HK-2 (cell line): Measurements from ENCODE around the gene NRIP2.

Experiments
- DNase-seq: peaks from one replicate; pipeline ENCODE4 v3.0.0-alpha.2; 2018; ENCODE audit not compliant: unreplicated experiment

Gene NRIP2

GRCh38 chr12:2806700-2807099 lies 28.1 kb downstream of the NRIP2 start:
- no peak for DNase-seq

DNA sequence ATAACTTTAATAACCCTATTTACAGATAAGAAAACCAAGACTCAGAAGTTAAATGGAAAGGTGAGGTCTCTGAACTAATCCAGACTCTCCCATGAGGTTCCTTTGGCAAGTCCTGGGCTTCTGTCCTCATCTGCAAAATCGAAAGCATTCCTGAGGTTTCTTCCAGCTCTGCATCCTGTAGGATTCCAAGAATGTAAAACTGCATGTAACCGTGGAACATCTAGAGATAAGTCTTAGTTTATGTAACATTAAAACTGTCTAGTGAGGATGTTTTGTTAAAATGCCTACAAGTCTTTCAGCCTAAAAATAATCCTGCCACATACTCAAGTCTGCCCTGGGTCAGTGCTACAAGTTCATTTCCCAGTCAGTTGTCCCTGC lies 29.7 kb downstream of the NRIP2 start:
- no peak for DNase-seq

GRCh38 chr12:2804393-2805142 lies 30.3 kb downstream of the NRIP2 start:
- DNase-seq = peak; percentile 38

GRCh38 chr12:2803635-2804392 lies 31.0 kb downstream of the NRIP2 start:
- DNase-seq = no peak

DNA sequence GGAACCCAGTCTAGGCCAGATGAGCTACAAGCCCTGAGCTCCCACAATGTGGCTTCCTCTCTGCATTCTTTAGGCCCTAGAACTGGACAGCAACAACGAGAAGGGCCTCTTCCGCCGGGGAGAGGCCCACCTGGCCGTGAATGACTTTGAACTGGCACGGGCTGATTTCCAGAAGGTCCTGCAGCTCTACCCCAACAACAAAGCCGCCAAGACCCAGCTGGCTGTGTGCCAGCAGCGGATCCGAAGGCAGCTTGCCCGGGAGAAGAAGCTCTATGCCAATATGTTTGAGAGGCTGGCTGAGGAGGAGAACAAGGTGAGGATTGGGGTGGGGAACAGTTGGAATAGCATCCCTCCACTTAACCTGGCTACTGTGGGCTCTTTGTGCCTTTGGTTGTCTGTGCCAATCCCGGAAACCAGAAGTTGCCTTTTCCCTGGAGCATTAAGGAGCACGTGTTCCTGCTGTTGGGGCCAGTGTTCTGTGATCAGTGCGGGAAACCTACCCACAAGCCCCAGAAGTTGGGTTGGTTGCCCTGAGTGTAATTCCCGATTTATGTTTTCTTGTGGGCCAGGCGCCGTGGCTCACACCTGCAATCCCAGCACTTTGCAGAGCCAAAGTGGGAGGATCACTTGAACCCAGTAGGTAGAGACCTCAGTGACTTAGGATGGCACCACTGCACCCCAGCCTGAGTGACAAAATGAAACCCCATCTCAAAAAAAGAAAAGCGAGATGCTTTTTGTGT lies 33.6 kb downstream of the NRIP2 start:
- no peak for DNase-seq

GRCh38 chr12:2800046-2800570 lies 34.7 kb downstream of the NRIP2 start:
- DNase-seq = no peak

DNA sequence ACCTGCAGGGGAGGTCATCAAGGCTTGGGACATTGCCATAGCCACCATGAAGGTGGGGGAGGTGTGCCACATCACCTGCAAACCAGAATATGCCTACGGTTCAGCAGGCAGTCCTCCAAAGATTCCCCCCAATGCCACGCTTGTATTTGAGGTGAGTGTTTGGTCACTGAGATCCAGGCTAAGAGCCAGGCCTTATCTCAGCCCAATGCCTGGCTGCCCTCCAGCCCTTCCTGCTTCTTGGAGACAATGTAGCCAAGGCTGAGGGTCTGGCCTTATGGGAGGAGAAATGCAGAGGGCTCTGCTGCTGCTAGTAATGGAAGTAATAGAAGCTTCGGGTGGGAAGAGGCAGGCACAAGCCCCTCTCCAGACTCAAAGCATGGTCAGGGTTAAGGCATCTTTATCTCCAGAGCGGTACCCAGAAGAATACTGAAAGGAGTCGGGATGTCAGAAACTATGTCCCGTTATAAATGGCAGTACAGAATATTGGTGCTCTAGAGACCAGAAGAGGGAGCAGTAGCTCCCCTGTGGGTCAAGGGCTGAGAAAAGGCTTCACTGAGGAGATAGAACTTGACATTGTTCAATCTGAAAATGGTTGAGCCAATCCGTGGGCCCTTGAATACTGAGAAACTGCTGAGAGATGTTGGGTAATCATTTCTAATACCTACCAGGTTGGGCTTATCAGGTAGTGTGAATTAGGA lies 37.0 kb downstream of the NRIP2 start:
- DNase-seq = no peak

GRCh38 chr12:2796187-2796666 lies 38.6 kb downstream of the NRIP2 start:
- DNase-seq = peak; percentile 8

DNA sequence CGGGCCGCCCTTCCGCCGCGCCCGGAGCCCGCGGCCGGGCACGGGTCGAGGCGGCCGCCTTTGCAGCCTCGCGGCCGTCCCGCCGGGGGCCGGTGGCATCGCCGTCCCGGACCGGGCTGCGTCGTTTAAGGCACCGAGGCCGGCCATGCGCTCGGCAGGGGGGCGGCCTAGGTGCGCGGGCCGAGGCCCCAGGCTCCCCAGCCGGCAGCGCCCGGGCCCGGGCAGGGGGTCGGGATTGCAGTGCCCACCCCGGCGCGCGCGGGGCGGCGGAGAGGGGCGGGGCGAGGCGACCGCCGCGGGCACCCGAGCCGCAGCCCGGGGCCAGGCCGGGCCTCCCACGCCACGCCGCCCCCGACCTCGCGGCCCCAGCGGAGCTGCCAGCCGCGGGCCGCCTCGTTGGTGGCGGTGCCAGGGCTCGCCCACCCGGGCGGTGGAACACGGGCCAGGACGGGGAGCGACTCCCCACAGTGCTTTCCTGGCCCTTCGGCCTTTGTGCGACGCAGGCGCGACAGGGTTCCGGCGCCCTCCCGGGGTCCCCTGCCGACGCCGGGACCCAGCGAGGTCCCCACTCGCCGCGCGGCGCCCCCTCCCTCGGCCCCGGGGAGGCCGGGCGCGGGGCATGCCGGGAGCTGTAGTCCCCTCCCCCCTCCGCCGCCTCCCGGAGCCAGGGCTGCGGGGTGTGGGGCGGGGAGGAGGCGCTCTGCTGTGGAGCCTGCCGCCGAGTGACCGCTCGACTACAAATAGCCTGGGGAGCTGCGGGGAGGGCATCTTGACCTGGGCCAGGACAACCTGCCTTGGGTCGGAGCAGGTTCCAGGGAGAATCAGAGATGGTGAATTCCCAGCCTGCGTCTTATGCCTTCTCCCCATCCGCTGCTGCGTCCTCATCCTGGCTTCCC lies 39.3 kb downstream of the NRIP2 start:
- peak; percentile 60 for DNase-seq

DNA sequence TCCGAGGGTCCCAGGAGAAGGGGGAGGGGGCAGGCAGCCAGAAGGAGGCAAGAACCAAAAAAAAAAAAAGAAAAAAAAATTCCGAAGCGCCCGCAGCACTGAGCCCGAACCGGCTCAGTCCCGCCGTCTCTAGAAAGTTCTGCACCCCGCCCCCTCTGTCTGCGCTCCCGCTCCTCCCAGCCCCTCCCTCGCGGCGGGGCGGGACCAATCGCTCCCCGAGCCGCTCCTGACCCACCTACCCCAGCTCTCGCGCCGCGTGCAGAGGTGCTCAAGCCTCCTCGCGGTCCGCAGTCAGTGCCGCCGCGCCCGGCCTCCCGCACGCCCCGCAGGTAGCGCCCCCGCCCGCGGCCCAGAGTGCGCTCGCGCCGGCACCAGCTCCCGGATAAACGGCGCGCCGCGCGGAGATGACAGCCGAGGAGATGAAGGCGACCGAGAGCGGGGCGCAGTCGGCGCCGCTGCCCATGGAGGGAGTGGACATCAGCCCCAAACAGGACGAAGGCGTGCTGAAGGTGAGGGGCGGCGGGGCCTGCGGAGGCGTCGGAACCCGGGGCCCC lies 40.0 kb downstream of the NRIP2 start, which contains the start of gene FKBP4:
TSS of gene FKBP4 (plus strand) at position 235 of the 554 bp plus-strand sequence. CDS start at position 405, 170 bp downstream.
- peak; percentile 80 for DNase-seq

DNA sequence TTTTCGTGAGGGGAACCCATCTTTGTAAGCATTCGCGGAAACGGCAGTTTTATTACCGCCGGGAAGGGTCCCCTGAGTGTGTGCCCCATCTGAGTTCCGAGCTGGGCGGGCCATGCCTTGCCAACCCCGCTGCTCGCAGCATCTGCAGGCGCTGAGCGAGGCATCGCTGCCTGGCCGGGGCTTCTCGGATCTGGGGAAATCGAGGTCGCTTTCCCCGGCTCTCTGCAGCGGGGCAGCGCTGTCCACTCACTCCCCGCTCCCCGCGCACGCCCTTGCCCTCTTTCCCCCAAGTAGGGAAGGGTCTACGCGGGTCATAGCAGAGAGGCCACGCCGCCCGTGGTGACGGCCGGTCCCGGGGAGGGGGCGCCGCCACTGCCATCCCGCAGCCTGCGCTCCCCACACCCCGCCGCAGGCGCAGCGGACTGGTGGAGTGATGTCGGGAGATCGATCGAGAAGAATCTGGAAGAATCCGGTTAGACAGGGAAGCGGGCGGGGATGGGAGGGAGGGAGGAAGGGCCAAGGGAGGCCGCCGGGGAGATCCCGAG lies 40.6 kb downstream of the NRIP2 start:
- DNase-seq = no peak

GRCh38 chr12:2793561-2793960 lies 41.3 kb downstream of the NRIP2 start:
- DNase-seq = no peak

DNA sequence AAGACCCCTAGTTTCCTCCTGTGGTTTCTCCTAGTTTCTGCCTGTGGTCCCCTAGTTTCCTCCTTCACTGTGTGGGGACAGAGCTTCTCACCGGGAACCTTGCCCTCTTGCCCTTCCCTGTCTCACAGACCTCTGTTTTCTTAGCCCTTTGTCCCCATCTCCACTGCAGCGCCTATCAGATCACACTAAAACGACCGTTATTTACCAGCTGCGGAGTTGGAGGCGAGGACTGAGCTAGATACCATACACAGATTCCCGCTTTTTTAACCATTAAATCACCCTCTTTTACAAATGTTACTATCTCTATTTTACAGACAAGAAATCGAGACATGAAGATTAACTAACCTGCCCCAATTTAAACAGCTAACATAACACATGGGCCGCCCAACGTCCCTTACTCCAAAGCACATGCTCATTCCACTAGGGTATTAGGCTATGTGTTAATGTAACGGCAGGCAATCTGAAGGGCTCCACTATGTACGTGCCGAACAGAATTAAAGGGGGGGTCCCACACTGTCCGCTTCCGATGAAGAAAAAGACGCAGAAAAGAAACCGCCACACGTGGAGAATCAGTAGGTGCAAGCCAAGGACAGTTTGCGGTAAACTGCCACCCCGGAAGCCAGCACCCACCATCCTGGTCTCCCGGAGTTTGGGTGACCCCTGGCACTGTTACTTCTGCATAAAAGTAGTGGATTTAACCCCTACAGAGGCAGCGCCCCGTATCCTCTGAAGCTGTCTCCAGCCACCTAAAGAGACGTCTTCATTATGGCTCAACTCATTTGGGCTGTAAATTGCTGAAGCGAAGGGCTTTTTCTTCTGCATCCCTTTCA lies 41.9 kb downstream of the NRIP2 start:
- DNase-seq = no peak

GRCh38 chr12:2791089-2791488 lies 43.7 kb downstream of the NRIP2 start:
- DNase-seq = no peak

DNA sequence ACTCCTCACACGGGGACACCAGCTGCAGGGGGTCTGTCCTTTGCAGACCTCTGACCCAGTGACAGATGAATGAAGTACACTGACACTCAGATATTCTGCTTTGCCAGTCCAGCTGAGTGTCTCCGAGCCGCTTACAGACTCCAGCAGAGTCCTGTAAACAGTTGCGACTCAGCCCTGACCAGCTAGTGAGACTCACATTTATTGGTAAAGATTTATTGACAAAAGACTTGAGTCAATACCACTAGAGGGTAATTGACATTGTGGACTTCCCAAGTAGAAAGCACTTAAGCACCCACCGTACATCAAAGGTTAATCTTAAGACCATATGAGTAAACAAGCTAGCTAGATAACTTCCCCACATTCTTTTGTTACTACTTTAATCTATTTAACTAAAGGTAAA lies 49.8 kb downstream of the NRIP2 start:
- DNase-seq = no peak

DNA sequence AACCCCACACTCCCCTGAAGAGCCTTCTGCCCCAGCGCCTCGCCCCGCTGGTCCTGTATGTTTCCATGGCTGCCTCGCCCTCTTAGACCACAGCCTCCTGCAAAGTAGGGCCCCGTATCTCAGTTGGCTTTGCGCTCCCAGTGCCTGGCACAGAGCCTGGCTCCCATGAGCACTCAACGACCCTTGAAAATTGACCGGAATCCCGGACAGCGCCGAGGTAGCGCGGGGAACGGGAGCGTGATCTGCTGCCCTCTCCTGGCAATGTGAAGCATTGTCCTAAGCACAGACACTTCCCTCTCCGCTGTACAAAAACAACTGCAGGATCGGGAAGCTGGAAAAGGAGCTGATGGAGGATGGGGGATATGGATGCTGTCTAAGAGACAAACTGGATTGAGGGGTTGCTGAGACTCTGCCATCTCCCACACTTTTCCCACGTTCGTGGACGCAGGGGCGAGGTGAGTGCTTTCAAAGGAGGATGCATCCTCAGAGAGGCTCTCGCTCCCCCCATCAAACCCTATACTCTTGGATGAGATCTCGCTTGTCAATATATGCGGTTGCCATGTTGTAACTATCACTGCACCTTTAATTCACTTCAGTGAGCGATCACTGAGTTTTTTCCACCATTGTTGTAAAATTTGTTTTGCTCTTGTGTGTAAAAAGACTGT lies 50.8 kb downstream of the NRIP2 start:
- DNase-seq = peak; percentile 41

DNA sequence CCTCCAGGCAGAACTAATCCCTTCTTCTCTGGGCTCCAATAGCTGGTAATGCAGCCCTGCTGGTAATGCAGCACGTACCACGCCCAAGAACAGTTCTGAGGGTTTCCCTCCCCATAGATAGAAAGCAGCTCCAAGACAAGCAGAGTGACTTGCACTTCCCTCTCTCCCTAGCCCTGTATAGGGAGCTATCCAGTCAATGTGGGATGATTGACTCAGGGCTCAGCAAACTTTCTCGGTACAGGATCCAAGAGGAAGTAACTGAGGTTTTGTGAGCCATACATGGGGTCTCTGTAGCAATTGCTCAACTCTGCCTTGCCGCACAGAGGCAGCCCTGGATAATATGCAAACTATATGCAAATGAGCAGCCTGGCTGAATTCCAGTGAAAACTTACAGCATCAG lies 55.6 kb downstream of the NRIP2 start:
- DNase-seq = no peak

- DNase-seq = no peak
Measured at GRCh38 chr12:2776129-2776806, 58.6 kb downstream of the NRIP2 start.
